GM18867 (cell line): ENCODE measurements around the gene ANO8.
"Not testable (repeated sequence)": the region's sequence is repeated elsewhere in the genome, so short reads cannot be mapped to it uniquely, and the experiment has no call there.

Experiments
- ATAC-seq: cut with Tn5 transposase; IDR thresholded peaks from one replicate; pipeline ENCODE4 v1.9.1; 2021; ENCODE audit warnings: mild to moderate bottlenecking, moderate library complexity; ENCODE audit not compliant: unreplicated experiment

Gene ANO8

DNA sequence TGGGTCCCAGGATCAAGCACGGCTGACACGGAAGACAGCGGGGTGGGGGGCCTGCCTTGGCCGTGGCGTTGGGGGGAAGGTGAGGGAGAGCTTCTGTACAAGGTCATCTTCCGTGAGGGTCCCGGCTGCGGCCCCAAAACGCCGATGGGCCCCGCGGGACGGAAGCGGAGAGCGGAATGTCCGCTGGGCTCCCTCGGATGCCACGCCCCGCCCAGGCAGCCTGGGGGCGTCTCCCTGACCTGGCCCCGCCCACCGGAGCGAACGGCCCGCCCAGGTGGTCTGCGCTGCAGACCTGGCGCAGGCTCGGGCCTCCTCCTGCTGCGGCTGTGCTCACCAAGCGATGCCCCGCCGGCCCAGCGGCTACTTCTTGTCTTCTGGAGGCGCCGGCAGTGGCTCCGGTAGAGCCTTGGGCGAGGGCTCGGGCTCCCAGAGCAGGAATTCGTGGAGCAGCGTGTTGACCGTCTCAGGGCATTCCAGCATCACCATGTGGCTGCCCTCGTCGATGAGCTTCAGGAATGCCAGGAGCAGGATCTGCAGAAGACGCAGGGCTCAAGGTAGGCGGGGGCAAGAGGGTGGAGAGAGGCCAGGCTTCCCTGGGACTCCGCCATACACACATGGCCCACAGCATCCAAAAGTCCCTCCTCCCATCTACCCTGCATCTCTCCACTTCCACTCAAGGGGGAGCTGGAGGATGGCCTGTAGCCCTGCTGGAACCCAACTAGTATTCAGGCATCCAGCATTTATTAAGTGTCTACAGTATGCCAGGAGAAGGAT, 42.2 kb downstream of the ANO8 start:
- ATAC-seq, result peak; percentile 76

DNA sequence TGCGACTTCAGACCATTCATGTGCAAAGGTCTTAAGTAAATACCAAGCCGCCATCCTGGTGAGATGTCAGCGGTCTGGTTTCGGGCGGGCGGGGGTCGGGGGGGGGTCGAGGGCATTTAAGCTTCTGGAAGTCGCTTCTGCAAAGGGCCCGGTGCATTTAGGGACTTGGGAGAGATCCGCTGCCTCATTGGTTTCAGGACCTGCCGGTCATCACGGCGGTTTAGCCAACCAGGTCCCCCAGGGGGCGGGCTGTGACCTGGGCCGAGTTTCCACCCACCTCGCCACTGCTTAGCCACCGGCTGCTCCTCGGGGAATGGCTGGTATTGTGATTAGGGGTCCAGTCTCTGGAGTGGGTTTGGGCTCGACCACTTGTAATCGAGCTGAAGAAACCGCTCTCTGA, 45.2 kb downstream of the ANO8 start:
- no peak for ATAC-seq

DNA sequence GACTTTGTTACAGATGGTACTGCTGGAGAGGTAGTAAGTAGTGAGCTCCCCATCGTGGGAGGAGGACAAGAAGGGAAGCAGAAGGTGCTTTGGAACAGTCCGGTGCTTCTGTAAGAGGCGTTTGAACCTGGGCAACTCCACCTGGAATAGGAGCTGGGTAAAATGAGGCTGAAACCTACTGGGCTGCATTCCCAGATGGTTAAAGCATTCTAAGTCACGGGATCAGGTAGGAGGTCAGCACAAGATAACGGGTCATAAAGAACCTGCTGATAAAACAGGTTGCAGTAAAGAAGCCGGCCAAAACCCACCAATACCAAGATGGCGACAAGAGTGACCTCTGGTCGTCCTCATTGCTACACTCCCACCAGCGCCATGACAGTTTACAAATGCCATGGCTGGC, 47.9 kb downstream of the ANO8 start:
- ATAC-seq, result no peak

DNA sequence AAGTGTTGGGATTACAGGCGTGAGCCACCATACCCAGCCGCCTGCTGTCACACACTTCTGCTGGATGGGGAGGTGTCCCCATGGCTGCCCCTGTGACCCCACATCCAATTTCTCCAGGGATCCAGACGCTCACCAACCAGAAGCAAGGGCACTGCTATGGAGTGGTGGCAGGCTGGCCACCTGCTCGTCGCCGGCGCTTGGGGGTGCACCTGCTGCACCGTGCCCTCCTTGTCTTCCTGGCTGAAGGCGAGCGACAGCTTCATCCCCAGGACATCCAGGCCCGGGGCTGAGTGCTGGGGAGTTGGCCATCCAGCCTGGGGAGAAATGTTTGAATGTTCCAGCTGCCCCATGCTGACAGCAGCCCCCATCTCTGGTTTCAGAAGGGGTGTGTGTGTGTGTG, 48.4 kb downstream of the ANO8 start:
- ATAC-seq, result no peak

DNA sequence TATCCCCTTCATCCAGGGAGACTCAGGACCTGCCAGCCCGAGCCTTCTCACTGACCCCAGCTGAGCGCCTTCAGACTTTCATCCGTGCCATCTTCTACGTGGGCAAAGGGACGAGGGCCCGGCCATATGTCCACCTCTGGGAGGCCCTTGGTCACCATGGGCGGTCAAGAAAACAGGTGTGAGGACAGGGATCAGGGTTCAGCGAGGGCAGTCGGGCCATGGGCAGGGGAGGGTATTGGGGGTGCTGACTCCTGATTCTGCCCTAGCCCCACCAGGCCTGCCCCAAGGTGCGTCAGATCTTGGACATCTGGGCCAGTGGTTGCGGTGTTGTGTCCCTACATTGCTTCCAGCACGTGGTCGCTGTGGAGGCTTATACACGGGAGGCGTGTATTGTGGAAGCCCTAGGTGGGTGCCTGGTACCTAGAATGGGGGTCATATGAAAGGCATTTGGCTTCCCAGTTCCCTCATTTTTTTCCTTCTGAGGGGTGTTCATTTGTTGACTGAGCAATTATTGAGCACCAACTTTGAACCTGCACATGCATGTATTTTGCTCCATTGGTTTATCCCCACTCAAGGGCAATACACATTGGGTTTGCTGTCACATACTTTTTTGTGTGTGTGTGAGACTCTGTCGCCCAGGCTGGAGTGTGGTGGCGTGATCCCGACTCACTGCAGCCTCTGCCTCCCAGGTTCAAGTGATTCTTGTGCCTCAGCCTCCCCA, 49.1 kb downstream of the ANO8 start:
- no peak for ATAC-seq

DNA sequence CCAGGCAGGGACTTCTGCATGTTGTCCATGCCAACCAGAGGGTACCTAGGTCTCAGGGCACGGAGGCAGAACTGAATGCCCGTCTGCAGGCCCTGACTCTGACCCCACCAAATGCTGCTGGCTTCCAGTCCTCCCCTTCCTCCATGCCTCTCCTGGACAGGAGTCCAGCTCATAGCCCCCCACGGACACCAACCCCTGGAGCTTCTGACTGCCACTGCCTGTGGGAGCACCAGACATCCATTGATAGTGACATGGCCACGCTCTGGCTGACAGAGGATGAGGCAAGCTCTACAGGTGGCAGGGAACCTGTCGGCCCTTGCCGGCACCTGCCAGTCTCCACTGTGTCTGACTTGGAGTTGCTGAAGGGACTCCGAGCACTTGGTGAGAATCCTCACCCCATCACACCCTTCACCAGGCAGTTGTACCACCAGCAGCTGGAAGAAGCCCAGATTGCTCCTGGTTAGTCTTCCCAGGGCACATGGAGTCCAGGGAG, 51.1 kb downstream of the ANO8 start:
- ATAC-seq, result no peak

DNA sequence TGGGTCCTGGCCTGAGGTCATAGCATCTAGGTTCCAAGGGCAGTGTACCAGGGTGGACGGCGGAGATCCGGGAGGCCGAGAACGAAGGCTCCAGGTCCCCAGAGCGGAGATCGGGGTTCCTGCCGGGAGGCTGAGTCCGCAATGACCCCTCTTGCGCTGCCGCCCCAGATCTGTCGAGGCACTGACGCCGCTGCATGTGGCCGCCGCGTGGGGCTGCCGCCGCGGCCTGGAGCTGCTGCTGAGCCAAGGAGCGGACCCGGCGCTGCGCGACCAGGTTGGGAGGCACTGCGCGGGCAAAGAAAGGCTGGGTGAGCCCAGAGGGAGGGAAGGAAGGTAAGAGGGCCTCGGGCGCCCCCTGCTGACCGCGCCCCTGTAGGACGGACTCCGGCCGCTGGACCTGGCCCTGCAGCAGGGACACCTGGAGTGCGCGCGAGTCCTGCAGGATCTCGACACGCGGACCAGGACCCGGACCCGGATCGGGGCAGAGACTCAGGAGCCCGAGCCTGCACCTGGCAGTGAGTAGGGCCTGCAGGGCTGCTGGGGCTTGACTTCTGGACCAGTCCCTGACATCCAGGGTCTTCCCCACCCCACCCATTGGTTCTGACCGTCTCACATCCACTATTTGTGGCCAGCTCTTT, 52.0 kb downstream of the ANO8 start:
- peak; percentile 58 for ATAC-seq

DNA sequence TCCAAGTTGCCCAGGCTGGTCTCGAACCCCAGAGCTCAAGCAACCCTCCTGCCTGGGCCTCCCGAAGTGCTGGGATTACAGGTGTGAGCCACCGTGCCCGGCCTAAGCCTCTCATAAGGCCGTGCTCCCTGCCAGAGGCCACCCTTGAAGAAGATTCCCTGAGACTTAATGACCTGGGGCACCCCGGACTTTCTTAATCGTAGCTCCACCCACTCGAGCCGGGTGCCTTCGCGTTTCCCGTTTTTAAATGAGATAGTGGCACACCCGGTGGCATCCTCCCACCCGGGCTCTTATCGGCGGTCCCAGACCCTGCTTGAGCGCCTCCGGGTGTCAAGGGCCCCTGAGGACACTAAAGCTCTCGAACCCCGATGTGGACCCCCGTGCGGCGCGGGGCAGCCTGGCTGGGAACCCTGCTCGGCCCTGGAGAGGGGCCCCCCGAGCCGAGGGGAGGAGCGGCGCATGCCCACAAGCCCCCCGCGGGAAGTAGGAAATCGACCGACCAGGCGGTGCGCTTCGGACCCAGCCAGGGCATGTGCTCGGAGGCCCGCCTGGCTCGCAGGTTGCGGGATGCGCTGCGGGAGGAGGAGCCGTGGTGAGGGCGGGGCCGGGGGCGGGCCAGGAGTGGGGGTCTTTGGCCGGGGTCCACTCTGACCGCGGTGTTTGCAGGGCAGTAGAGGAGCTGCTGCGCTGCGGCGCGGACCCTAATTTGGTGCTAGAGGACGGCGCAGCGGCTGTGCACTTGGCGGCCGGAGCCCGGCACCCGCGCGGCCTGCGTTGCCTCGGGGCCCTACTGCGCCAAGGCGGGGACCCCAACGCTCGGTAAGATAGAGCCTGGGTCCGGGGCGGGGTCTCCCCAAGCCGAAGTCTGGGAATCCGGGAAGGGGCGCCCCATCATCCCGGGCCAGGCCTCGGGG, 53.0 kb downstream of the ANO8 start, which contains the start of gene ANKLE1:
TSS of gene ANKLE1 (plus strand) at position 511 of the 914 bp plus-strand sequence. CDS start at position 531, 20 bp downstream.
- peak; percentile 13 for ATAC-seq

DNA sequence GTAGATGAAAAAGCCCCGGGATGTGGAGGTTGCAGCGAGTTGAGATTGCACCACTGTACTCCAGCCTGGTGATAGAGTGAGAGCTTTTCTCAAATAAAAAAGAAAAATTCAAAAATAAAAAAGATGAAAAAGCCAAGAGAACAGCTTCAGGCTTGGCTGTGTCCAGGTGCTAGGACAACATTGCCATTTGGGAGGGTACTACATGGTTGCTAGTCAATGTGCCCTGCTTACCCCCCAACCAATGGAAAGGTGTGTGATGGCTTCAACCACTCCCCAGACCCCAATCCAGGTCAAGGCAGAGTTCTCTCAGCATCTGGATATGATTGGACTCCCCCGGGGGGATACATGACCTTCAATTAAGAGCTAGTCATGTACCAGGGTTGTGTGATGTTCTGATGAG, 55.2 kb downstream of the ANO8 start:
- ATAC-seq, result no peak

DNA sequence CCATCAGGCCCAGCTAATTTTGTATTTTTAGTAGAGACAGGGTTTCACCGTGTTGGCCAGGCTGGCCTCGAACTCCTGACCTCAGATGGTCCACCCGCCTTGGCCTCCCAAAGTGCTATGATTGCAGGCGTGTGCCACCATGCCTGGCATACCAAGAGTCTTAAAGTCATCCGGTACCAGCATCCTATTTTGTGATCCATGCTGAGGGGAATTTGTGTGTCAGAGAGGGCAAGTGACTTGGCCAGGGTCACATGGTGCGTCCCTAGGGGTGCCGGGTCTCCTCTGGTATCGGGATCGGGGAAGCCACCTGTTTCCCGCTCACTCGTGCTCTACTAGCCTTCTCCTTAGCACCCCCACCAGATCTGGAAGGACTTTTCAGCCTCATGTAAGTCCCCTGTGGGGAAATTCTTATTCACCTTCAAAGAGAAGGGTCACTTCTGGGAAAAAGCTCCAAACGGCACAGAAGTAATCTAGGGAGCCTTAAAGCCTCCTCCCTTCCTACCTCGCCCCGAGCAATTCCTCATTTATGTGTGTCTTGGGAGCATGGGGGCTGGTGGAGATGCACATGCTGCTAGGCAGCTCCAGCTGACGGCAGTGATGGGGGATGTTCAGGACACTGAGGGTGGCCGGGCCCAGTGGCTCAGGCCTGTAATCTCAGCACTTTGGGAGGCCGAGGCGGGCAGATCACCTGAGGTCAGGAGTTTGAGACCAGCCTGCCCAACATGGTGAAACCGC, 59.0 kb downstream of the ANO8 start:
- no peak for ATAC-seq

DNA sequence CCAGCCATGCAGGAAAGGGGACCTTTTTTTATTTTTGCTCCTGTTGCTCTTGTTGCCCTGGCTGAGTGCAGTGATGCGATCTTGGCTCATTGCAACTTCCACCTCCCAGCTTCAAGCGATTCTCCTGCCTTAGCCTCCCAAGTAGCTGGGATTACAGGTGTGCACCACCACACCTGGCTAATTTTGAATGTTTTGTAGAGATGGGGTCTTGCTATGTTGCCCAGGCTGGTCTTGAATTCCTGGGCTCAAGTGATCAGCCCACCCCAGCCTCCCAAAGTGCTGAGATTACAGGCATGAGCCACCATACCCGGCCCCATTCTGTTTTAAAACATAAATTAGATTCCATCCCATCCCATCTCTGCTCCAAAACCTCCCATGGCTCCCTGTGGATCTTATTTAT, 59.8 kb downstream of the ANO8 start:
- not testable (repeated sequence) for ATAC-seq
